ENCODE measurements around the gene EPB42. TPM values are rescaled to one million over a fixed set of nuclear protein-coding genes. Genes with fewer than 3 reads are reported as not detected.

EPB42 gene
- total RNA-seq, 1 donor from 2014 or later = not detected

DNA sequence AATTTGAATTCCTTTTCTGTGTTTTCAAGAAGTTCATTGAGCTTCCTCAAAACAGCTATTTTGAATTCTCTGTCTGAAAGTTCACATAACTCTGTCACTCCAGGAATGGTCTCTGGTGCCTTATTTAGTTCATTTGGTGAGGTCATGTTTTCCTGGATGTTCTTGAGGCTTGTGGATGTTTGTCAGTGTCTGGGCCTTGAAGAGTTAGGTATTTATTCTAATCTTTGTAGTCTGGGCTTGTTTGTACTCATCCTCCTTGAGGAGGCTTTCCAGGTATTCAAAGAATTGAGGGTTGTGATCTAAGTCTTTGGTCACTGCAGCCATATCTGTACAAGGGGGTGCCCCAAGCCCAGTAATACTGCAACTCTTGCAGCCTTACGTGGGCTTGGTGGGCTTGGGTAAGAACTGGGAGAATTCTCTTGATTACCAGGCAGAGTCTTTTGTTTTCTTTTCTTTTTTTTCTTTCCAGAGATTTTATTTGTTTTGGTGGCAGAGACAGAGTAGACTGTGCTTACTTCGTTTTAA lies 55.0 kb downstream of the EPB42 start:
- DNase-seq (ENCODE audit: low read depth) = no peak
- Histone ChIP-seq H3K27me3 (ENCODE audit: control insufficient read depth, insufficient read depth, low read length) (no peaks in the 10 kb centered on the region), H3K4me3 (ENCODE audit: low read depth, low read length) (no peak overlapping the region), H3K36me3 (ENCODE audit: control insufficient read depth, insufficient read depth, low read length) (no peaks in the 10 kb centered on the region)
- TF ChIP-seq CTCF (IDR thresholded peaks at IDR 0.05; ENCODE audit: insufficient read depth, low read length, poor library complexity, severe bottlenecking) = no peak

- Histone ChIP-seq H3K4me3 (ENCODE audit: low read depth, low read length) (no peak overlapping the region), H3K36me3 (ENCODE audit: control insufficient read depth, insufficient read depth, low read length) (no peaks in the 10 kb centered on the region), H3K27me3 (ENCODE audit: control insufficient read depth, insufficient read depth, low read length) (no peaks in the 10 kb centered on the region)
- no peak for DNase-seq (ENCODE audit: low read depth)
- TF ChIP-seq CTCF (IDR thresholded peaks at IDR 0.05; ENCODE audit: insufficient read depth, low read length, poor library complexity, severe bottlenecking) = no peak
Observed at GRCh38 chr15:43153269-43153668, 67.5 kb downstream of the EPB42 start.

GRCh38 chr15:43151688-43152087 lies 69.1 kb downstream of the EPB42 start:
- no peaks in the 10 kb centered on the region for H3K27me3 ChIP-seq (ENCODE audit: control insufficient read depth, insufficient read depth, low read length)
- H3K36me3 ChIP-seq (ENCODE audit: control insufficient read depth, insufficient read depth, low read length) = no peaks in the 10 kb centered on the region
- H3K4me3 ChIP-seq (ENCODE audit: low read depth, low read length) = no peak overlapping the region
- DNase-seq (ENCODE audit: low read depth) = no peak
- TF ChIP-seq CTCF (IDR thresholded peaks at IDR 0.05; ENCODE audit: insufficient read depth, low read length, poor library complexity, severe bottlenecking) = no peak

- DNase-seq (ENCODE audit: low read depth) = peak; percentile 70
- H3K27me3 ChIP-seq (ENCODE audit: control insufficient read depth, insufficient read depth, low read length) = no peaks in the 10 kb centered on the region
- no peaks in the 10 kb centered on the region for H3K36me3 ChIP-seq (ENCODE audit: control insufficient read depth, insufficient read depth, low read length)
- no peak overlapping the region for H3K4me3 ChIP-seq (ENCODE audit: low read depth, low read length)
- no peak for TF ChIP-seq CTCF (IDR thresholded peaks at IDR 0.05; ENCODE audit: insufficient read depth, low read length, poor library complexity, severe bottlenecking)
Observed at GRCh38 chr15:43150191-43150929, 70.5 kb downstream of the EPB42 start.

Other genes starting within 250 kb of the EPB42 start
- gene UBR1, start 115.0 kb downstream of the EPB42 start, total RNA-seq = 16.9 and 19.0 TPM in 2 replicates
- gene TMEM62, start 87.4 kb downstream of the EPB42 start, total RNA-seq = 22.3 and 23.6 TPM in 2 replicates
- gene CCNDBP1, start 35.6 kb downstream of the EPB42 start, total RNA-seq = 55.1 and 61.8 TPM in 2 replicates
- gene TGM5, start 45.9 kb upstream of the EPB42 start, total RNA-seq = not detected in 2 replicates
- not detected in 2 replicates for gene TGM7, start 81.2 kb upstream of the EPB42 start, total RNA-seq
- gene LCMT2, start 109.6 kb upstream of the EPB42 start, total RNA-seq = 7.8 and 9.2 TPM in 2 replicates
- 29.5 and 38.5 TPM in 2 replicates for gene ZSCAN29, start 150.0 kb upstream of the EPB42 start, total RNA-seq
- gene TUBGCP4, start 150.1 kb upstream of the EPB42 start, total RNA-seq = 8.9 and 12.8 TPM in 2 replicates